ENCODE data around the gene HOXA9.

Gene HOXA9

DNA sequence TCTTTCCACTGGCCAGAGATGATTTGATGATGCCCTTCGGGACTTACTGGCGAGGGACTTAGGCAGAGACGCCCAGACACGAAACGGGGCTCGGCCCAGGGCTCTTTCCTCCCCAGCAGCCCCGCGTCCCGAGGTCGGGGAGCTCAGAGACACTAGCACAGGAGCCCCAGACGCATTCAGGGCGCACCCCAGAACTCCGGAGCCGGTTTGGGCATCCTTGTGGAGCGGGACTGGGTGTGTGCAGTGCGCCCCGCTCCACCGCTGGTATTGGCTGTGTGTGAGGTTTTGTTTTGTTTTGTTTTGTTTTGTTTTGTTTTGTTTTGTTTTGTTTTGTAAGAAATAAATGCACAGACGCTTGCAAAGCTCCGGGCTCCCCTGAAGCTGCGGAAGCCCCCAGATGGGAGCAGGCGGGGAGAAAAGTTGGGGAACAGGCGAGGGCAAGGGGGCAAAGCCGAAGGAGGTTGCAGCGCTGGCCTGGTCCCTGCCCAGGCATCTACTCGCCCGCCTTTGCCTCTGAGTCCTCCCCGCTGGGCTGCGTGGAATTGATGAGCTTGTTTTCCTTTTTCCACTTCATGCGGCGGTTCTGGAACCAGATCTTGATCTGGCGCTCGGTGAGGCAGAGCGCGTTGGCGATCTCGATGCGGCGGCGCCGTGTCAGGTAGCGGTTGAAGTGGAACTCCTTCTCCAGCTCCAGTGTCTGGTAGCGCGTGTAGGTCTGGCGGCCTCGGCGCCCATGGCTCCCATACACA lies 20.0 kb downstream of the HOXA9 start:
- no peak overlapping the region for H3K27ac ChIP-seq (replicated peaks)
- TF ChIP-seq, protein P1, sequence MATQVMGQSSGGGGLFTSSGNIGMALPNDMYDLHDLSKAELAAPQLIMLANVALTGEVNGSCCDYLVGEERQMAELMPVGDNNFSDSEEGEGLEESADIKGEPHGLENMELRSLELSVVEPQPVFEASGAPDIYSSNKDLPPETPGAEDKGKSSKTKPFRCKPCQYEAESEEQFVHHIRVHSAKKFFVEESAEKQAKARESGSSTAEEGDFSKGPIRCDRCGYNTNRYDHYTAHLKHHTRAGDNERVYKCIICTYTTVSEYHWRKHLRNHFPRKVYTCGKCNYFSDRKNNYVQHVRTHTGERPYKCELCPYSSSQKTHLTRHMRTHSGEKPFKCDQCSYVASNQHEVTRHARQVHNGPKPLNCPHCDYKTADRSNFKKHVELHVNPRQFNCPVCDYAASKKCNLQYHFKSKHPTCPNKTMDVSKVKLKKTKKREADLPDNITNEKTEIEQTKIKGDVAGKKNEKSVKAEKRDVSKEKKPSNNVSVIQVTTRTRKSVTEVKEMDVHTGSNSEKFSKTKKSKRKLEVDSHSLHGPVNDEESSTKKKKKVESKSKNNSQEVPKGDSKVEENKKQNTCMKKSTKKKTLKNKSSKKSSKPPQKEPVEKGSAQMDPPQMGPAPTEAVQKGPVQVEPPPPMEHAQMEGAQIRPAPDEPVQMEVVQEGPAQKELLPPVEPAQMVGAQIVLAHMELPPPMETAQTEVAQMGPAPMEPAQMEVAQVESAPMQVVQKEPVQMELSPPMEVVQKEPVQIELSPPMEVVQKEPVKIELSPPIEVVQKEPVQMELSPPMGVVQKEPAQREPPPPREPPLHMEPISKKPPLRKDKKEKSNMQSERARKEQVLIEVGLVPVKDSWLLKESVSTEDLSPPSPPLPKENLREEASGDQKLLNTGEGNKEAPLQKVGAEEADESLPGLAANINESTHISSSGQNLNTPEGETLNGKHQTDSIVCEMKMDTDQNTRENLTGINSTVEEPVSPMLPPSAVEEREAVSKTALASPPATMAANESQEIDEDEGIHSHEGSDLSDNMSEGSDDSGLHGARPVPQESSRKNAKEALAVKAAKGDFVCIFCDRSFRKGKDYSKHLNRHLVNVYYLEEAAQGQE (IDR thresholded peaks at IDR 0.05; ENCODE audit: insufficient replicate concordance, low read depth), result no peak
- TF ChIP-seq SPI1 (IDR thresholded peaks at IDR 0.05; ENCODE audit: borderline replicate concordance, low read depth) (no peak), GABPA (IDR thresholded peaks at IDR 0.05; ENCODE audit: low read depth) (no peak), POLR2AphosphoS5 (IDR thresholded peaks at IDR 0.05; ENCODE audit: low read depth) (no peak)
- TF ChIP-seq, protein P2, sequence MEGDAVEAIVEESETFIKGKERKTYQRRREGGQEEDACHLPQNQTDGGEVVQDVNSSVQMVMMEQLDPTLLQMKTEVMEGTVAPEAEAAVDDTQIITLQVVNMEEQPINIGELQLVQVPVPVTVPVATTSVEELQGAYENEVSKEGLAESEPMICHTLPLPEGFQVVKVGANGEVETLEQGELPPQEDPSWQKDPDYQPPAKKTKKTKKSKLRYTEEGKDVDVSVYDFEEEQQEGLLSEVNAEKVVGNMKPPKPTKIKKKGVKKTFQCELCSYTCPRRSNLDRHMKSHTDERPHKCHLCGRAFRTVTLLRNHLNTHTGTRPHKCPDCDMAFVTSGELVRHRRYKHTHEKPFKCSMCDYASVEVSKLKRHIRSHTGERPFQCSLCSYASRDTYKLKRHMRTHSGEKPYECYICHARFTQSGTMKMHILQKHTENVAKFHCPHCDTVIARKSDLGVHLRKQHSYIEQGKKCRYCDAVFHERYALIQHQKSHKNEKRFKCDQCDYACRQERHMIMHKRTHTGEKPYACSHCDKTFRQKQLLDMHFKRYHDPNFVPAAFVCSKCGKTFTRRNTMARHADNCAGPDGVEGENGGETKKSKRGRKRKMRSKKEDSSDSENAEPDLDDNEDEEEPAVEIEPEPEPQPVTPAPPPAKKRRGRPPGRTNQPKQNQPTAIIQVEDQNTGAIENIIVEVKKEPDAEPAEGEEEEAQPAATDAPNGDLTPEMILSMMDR (IDR thresholded peaks at IDR 0.05; ENCODE audit: insufficient read depth, low read length), result no peak
- no peak overlapping the region for H3K4me3 ChIP-seq (replicated peaks; ENCODE audit: insufficient read depth, low read length)
- H3K27me3 ChIP-seq (ENCODE audit: insufficient read depth, poor library complexity, severe bottlenecking), result peaks cover 16% of the 10 kb centered on the region
- DNase-seq (ENCODE audit: low read depth in 1 of 2, low spot score in 1 of 2), result no peak

DNA sequence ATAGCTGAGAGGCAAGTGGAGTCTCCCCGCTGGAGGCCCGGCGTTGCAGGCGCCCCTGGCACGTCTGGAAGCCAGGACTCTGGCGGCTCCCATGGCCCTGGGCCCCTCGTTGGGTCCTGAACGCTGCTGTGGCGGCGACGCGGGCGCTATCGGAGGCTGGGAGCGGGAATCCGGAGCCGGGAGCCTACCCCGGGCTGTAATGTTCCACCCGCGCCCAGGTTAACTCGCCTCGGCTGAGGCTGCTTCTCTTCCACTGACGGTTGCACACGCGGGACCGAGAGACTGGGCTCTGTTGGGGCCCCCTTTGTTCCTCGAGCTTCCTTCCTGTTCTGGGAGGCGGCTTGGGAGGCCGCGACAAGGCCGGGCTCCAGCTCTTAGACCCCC lies 20.6 kb downstream of the HOXA9 start:
- no peak for DNase-seq (ENCODE audit: low read depth in 1 of 2, low spot score in 1 of 2)
- H3K27ac ChIP-seq (replicated peaks), result no peak overlapping the region
- no peak overlapping the region for H3K4me3 ChIP-seq (replicated peaks; ENCODE audit: insufficient read depth, low read length)
- TF ChIP-seq, protein P1 (IDR thresholded peaks at IDR 0.05; ENCODE audit: insufficient replicate concordance, low read depth), result no peak
- no peak for TF ChIP-seq SPI1 (IDR thresholded peaks at IDR 0.05; ENCODE audit: borderline replicate concordance, low read depth)
- H3K27me3 ChIP-seq (ENCODE audit: insufficient read depth, poor library complexity, severe bottlenecking), result peaks cover 16% of the 10 kb centered on the region

DNA sequence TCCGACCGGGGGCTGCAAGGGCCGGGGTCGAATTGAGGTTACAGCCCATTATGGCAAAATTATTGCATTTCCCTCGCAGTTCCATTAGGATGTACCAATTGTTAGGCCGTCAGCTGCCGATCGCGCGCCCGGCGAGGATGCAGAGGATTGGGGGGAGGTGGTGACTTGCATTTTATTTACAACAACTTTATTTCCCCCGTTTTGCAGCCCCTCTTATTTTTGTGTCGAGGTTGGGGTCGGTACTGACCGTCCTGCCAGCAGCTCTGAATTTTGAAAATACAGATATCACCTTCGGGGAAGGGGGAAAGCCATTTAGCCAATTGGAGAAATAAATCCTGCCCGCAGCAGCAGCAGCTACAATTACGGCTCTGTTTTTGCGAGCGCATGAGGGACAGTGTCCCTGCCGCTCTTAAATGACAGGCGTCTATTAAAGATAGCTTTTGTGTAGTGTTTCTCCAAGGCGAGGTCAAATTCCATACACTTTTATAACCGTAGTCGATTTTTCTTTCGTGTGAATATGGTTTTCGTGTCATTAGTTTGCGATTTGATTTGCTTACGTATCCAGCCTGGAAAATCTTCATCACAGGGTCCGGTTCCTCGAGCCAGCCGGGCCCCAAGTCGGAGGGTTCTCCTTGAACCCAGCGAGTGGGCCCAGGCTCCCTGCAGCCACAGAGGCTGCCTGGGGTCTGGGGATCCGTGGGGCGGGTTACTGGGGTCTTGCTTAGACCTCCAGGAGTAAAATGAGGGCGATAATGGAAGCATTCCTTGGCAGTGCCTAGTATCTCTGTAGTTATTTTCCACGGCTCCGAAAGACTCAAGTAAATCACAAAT lies 21.2 kb downstream of the HOXA9 start:
- TF ChIP-seq GABPA (IDR thresholded peaks at IDR 0.05; ENCODE audit: low read depth) (no peak), POLR2AphosphoS5 (IDR thresholded peaks at IDR 0.05; ENCODE audit: low read depth) (no peak), SPI1 (IDR thresholded peaks at IDR 0.05; ENCODE audit: borderline replicate concordance, low read depth) (no peak)
- TF ChIP-seq, protein P2 (IDR thresholded peaks at IDR 0.05; ENCODE audit: insufficient read depth, low read length), result no peak
- TF ChIP-seq, protein P1 (IDR thresholded peaks at IDR 0.05; ENCODE audit: insufficient replicate concordance, low read depth), result no peak
- Histone ChIP-seq H3K4me3 (replicated peaks; ENCODE audit: insufficient read depth, low read length) (no peak overlapping the region; the same call in 1 of the 2 replicates), H3K27ac (replicated peaks) (no peak overlapping the region), H3K27me3 (ENCODE audit: insufficient read depth, poor library complexity, severe bottlenecking) (peaks cover 16% of the 10 kb centered on the region)
- DNase-seq (ENCODE audit: low read depth in 1 of 2, low spot score in 1 of 2), result no peak
